ENCODE results near the gene THEMIS2. TPM values are rescaled to one million over a fixed set of nuclear protein-coding genes. Genes with fewer than 3 reads are reported as not detected.

Gene THEMIS2
- polyA plus RNA-seq, 1 donor from 2014 or later, result 0.26 TPM

DNA sequence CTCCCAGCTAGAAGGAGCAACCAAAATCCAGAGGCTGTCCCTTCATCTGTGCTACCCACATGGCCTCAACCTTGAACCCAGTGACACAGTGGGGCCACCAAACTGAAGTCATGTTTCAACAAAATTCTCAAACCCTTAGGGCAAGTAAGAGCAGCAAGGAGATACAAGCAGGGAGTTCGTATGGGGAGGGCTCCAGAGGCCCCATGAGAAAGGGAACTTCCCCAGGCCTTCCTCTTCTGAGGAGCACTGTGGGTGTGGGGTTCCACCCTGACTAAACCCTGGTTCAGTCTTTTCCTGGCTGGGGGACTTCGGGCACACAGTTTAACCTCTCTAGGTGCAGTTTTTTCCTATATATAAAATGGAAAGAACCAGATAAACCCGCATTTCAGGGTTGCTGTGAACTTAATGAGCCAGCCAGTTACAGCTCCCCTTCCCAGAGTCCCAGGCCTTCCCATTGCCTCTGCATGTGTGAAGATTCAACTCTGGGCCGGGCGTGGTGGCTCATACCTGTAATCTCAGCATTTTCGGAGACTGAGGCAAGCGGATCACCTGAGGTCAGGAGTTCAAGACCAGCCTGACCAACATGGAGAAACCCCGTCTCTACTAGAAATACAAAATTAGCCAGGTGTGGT lies 8.0 kb upstream of the THEMIS2 start:
- TF ChIP-seq EZH2 (IDR thresholded peaks at IDR 0.05; ENCODE audit: borderline replicate concordance, insufficient read depth, low read length, poor library complexity, severe bottlenecking), result no peak
- no peak for TF ChIP-seq CTCF (IDR thresholded peaks at IDR 0.05; ENCODE audit: poor library complexity, severe bottlenecking)
- no peak for TF ChIP-seq RAD21 (conservative IDR thresholded peaks at IDR 0.05)
- TF ChIP-seq, protein P1, sequence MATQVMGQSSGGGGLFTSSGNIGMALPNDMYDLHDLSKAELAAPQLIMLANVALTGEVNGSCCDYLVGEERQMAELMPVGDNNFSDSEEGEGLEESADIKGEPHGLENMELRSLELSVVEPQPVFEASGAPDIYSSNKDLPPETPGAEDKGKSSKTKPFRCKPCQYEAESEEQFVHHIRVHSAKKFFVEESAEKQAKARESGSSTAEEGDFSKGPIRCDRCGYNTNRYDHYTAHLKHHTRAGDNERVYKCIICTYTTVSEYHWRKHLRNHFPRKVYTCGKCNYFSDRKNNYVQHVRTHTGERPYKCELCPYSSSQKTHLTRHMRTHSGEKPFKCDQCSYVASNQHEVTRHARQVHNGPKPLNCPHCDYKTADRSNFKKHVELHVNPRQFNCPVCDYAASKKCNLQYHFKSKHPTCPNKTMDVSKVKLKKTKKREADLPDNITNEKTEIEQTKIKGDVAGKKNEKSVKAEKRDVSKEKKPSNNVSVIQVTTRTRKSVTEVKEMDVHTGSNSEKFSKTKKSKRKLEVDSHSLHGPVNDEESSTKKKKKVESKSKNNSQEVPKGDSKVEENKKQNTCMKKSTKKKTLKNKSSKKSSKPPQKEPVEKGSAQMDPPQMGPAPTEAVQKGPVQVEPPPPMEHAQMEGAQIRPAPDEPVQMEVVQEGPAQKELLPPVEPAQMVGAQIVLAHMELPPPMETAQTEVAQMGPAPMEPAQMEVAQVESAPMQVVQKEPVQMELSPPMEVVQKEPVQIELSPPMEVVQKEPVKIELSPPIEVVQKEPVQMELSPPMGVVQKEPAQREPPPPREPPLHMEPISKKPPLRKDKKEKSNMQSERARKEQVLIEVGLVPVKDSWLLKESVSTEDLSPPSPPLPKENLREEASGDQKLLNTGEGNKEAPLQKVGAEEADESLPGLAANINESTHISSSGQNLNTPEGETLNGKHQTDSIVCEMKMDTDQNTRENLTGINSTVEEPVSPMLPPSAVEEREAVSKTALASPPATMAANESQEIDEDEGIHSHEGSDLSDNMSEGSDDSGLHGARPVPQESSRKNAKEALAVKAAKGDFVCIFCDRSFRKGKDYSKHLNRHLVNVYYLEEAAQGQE (IDR thresholded peaks at IDR 0.05; ENCODE audit: borderline replicate concordance), result no peak
- TF ChIP-seq POLR2AphosphoS5 (IDR thresholded peaks at IDR 0.05), result no peak
- TF ChIP-seq TAF1 (IDR thresholded peaks at IDR 0.05; ENCODE audit: low read depth), result no peak
- no peak for TF ChIP-seq MXI1 (conservative IDR thresholded peaks at IDR 0.05; ENCODE audit: poor library complexity, severe bottlenecking)
- no peak for TF ChIP-seq EP300 (conservative IDR thresholded peaks at IDR 0.05; ENCODE audit: poor library complexity, severe bottlenecking)
- TF ChIP-seq SMC3 (conservative IDR thresholded peaks at IDR 0.05; ENCODE audit: poor library complexity), result no peak
- no peaks in the 10 kb centered on the region for H3K79me2 ChIP-seq (replicated peaks; ENCODE audit: insufficient read depth, low read length)
- no peak overlapping the region for H3K27ac ChIP-seq (ENCODE audit: low read length)

GRCh38 chr1:27865821-27866220 lies 6.5 kb upstream of the THEMIS2 start:
- Histone ChIP-seq H3K4me2 (ENCODE audit: low read length) (no peak overlapping the region), H3K79me2 (replicated peaks; ENCODE audit: insufficient read depth, low read length) (no peaks in the 10 kb centered on the region), H3K9me2 (ENCODE audit: insufficient read depth, low read length) (no peaks in the 10 kb centered on the region), H3K9me3 (ENCODE audit: low read length) (no peaks in the 10 kb centered on the region), H3F3A (ENCODE audit: insufficient read depth, low read length, poor library complexity, severe bottlenecking) (no peaks in the 10 kb centered on the region), H3K27me3 (ENCODE audit: insufficient read depth, low read depth, low read length) (no peaks in the 10 kb centered on the region), H3K27ac (ENCODE audit: low read length) (no peak overlapping the region), H3K36me3 (ENCODE audit: insufficient read depth, low read length) (no peaks in the 10 kb centered on the region), H3K4me3 (ENCODE audit: low read length) (no peak overlapping the region), H3K9ac (ENCODE audit: low read length) (no peak overlapping the region), H2AFZ (ENCODE audit: low read depth, low read length) (no peak overlapping the region), H4K20me1 (ENCODE audit: insufficient read depth) (no peaks in the 10 kb centered on the region)
- TF ChIP-seq MXI1 (conservative IDR thresholded peaks at IDR 0.05; ENCODE audit: poor library complexity, severe bottlenecking), result no peak
- TF ChIP-seq EP300 (conservative IDR thresholded peaks at IDR 0.05; ENCODE audit: poor library complexity, severe bottlenecking), result no peak
- no peak for TF ChIP-seq SMC3 (conservative IDR thresholded peaks at IDR 0.05; ENCODE audit: poor library complexity)
- TF ChIP-seq CTCF (IDR thresholded peaks at IDR 0.05; ENCODE audit: poor library complexity, severe bottlenecking), result no peak
- TF ChIP-seq EZH2 (IDR thresholded peaks at IDR 0.05; ENCODE audit: borderline replicate concordance, insufficient read depth, low read length, poor library complexity, severe bottlenecking), result no peak
- TF ChIP-seq TAF1 (IDR thresholded peaks at IDR 0.05; ENCODE audit: low read depth), result no peak
- no peak for TF ChIP-seq POLR2AphosphoS5 (IDR thresholded peaks at IDR 0.05)

More for the DNA sequence above, 8.0 kb upstream of the THEMIS2 start:
- no peaks in the 10 kb centered on the region for H3K9me2 ChIP-seq (ENCODE audit: insufficient read depth, low read length)
- H3K9ac ChIP-seq (ENCODE audit: low read length), result no peak overlapping the region
- no peaks in the 10 kb centered on the region for H3K27me3 ChIP-seq (ENCODE audit: insufficient read depth, low read depth, low read length)
- no peak overlapping the region for H3K4me2 ChIP-seq (ENCODE audit: low read length)
- H3K4me3 ChIP-seq (ENCODE audit: low read length), result no peak overlapping the region
- no peaks in the 10 kb centered on the region for H4K20me1 ChIP-seq (ENCODE audit: insufficient read depth)
- H2AFZ ChIP-seq (ENCODE audit: low read depth, low read length), result no peak overlapping the region
- H3K36me3 ChIP-seq (ENCODE audit: insufficient read depth, low read length), result no peaks in the 10 kb centered on the region
- H3K9me3 ChIP-seq (ENCODE audit: low read length), result no peaks in the 10 kb centered on the region
- H3F3A ChIP-seq (ENCODE audit: insufficient read depth, low read length, poor library complexity, severe bottlenecking), result no peaks in the 10 kb centered on the region

All from neural cell (in vitro differentiated cells).